GM23338 (cell line): ENCODE data around the gene MRPS6. TPM values are rescaled to one million over a fixed set of nuclear protein-coding genes. Genes with fewer than 3 reads are reported as not detected.

Source experiments
- ATAC-seq: fragments of 200-7000 bp; cut with Tn5 transposase; 3 replicates; pipeline ENCODE4 v1.9.1; 2020
- DNase-seq: peaks from one replicate; pipeline ENCODE4 v3.0.0-alpha.2; 2015; ENCODE audit warnings: low spot score
- H2AFZ ChIP-seq: fragments of 200-600 bp; sonication (generic); 2 replicates; pipeline ENCODE4 v1.8.0; 2016; ENCODE audit warnings: antibody characterized with exemption, mild to moderate bottlenecking, moderate library complexity
- H3F3A ChIP-seq: fragments of 200-600 bp; sonication (generic); replicated peaks from 2 replicates; pipeline ENCODE4 v1.8.0; 2017; ENCODE audit warnings: antibody characterized with exemption, mixed run types, low read depth
- H3K27ac ChIP-seq: fragments of 200-600 bp; sonication (generic); 2 replicates; pipeline ENCODE4 v1.6.1; 2016; ENCODE audit warnings: low read depth
- H3K27me3 ChIP-seq: fragments of 200-600 bp; sonication (generic); 2 replicates; pipeline ENCODE4 v1.8.0; 2016; ENCODE audit warnings: mild to moderate bottlenecking, mixed run types, moderate library complexity; ENCODE audit not compliant: insufficient read depth
- H3K36me3 ChIP-seq: fragments of 200-600 bp; sonication (generic); 2 replicates; pipeline ENCODE4 v1.8.0; 2016; ENCODE audit warnings: mild to moderate bottlenecking; ENCODE audit not compliant: insufficient read depth
- H3K4me1 ChIP-seq: fragments of 200-600 bp; sonication (generic); 2 replicates; pipeline ENCODE4 v1.8.0; 2016; ENCODE audit warnings: mild to moderate bottlenecking, moderate library complexity; ENCODE audit not compliant: insufficient read depth
- H3K4me2 ChIP-seq: fragments of 200-600 bp; sonication (generic); 2 replicates; pipeline ENCODE4 v1.7.1; 2017; ENCODE audit warnings: mixed run types
- H3K4me3 ChIP-seq: fragments of 200-600 bp; sonication (generic); 2 replicates; pipeline ENCODE4 v1.6.1; 2016; ENCODE audit warnings: mixed run types
- H3K79me2 ChIP-seq: fragments of 200-600 bp; sonication (generic); replicated peaks from 2 replicates; pipeline ENCODE4 v1.8.0; 2017; ENCODE audit warnings: mild to moderate bottlenecking; ENCODE audit not compliant: insufficient read depth
- H3K9me2 ChIP-seq: fragments of 200-600 bp; sonication (generic); 2 replicates; pipeline ENCODE4 v1.8.0; 2017; ENCODE audit not compliant: insufficient read depth
- H4K20me1 ChIP-seq: fragments of 200-600 bp; sonication (generic); replicated peaks from 2 replicates; pipeline ENCODE4 v1.8.0; 2017; ENCODE audit warnings: mild to moderate bottlenecking; ENCODE audit not compliant: insufficient read depth
- H3K27ac Mint-ChIP-seq: 2 replicates; pipeline ENCODE4 v1.8.0; 2020; ENCODE audit warnings: inconsistent platforms, mild to moderate bottlenecking, moderate library complexity, mixed read lengths
- H3K27me3 Mint-ChIP-seq: 3 replicates; pipeline ENCODE4 v1.8.0; 2022; ENCODE audit warnings: low read depth, mild to moderate bottlenecking, moderate library complexity, mixed read lengths, inconsistent platforms; ENCODE audit not compliant: insufficient read depth, poor library complexity
- H3K36me3 Mint-ChIP-seq: 3 replicates; pipeline ENCODE4 v1.8.0; 2021; ENCODE audit warnings: low read depth, mild to moderate bottlenecking, inconsistent platforms, moderate library complexity, mixed read lengths
- H3K4me1 Mint-ChIP-seq: 3 replicates; pipeline ENCODE4 v1.8.0; 2020; ENCODE audit warnings: mild to moderate bottlenecking, inconsistent platforms, mixed read lengths
- H3K4me3 Mint-ChIP-seq: 3 replicates; pipeline ENCODE4 v1.8.0; 2021; ENCODE audit warnings: moderate library complexity, mild to moderate bottlenecking, inconsistent platforms, mixed read lengths
- H3K9me3 Mint-ChIP-seq: 3 replicates; pipeline ENCODE4 v1.8.0; 2020; ENCODE audit warnings: moderate library complexity, mild to moderate bottlenecking, inconsistent platforms, mixed read lengths
- CREB1 ChIP-seq: fragments of 250-450 bp; sonication (Bioruptor Pico); IDR thresholded peaks from 2 replicates; pipeline ENCODE4 v1.5.0; 2020; ENCODE audit warnings: low read depth, mild to moderate bottlenecking, moderate library complexity
- CTCF ChIP-seq, 2 experiments: fragments of 200-600 bp in 1 of 2; sonication (generic) in 1 of 2; conservative IDR thresholded peaks; 2 replicates each; pipeline versions ENCODE4 v1.5.1 to v1.6.1; 2016 to 2017; ENCODE audit warnings: antibody characterized with exemption in 2 of 2, low read depth in 2 of 2, mild to moderate bottlenecking in 2 of 2, moderate library complexity in 1 of 2
- ETS1 ChIP-seq: IDR thresholded peaks from 2 replicates; pipeline ENCODE4 v1.6.1; 2016; ENCODE audit warnings: antibody characterized with exemption
- EZH2 ChIP-seq: fragments of 200-600 bp; sonication (generic); IDR thresholded peaks from one replicate; pipeline ENCODE4 v1.8.0; 2017; ENCODE audit warnings: antibody characterized with exemption, mild to moderate bottlenecking, low read depth; ENCODE audit not compliant: unreplicated experiment
- EZH2phosphoT487 ChIP-seq: fragments of 200-600 bp; sonication (generic); IDR thresholded peaks from one replicate; pipeline ENCODE4 v1.8.1; 2018; ENCODE audit warnings: antibody characterized with exemption; ENCODE audit not compliant: unreplicated experiment
- JUNB ChIP-seq: IDR thresholded peaks from one replicate; pipeline ENCODE4 v1.6.1; 2016; ENCODE audit warnings: antibody characterized with exemption; ENCODE audit not compliant: unreplicated experiment
- NANOG ChIP-seq: IDR thresholded peaks from 2 replicates; pipeline ENCODE4 v1.6.1; 2016; ENCODE audit warnings: antibody characterized with exemption, borderline replicate concordance
- POLR2AphosphoS5 ChIP-seq: IDR thresholded peaks from 2 replicates; pipeline ENCODE4 v1.6.1; 2016; ENCODE audit warnings: antibody characterized with exemption, low read depth
- REST ChIP-seq: IDR thresholded peaks from one replicate; pipeline ENCODE4 v1.6.1; 2018; ENCODE audit warnings: antibody characterized with exemption; ENCODE audit not compliant: unreplicated experiment
- STAT1 ChIP-seq: IDR thresholded peaks from one replicate; pipeline ENCODE4 v1.6.1; 2016; ENCODE audit warnings: antibody characterized with exemption; ENCODE audit not compliant: unreplicated experiment
- ZNF114 ChIP-seq: fragments of 250-450 bp; sonication (Bioruptor Pico); IDR thresholded peaks from 2 replicates; pipeline ENCODE4 v1.5.0; 2020; ENCODE audit warnings: mild to moderate bottlenecking, moderate library complexity
- ZNF331 ChIP-seq: fragments of 250-450 bp; sonication (Bioruptor Pico); IDR thresholded peaks from 2 replicates; pipeline ENCODE4 v1.5.0; 2020; ENCODE audit warnings: low read depth, mild to moderate bottlenecking, moderate library complexity
- polyA plus RNA-seq: library from polyadenylated mRNA; unstranded; fragments of >200 nt; fragmentation: Nextera tagmentation; extraction: Ambion mirVana; gene quantifications from 2 replicates; pipeline ENCODE4 v1.2.1, GENCODE V29; 2016
- total RNA-seq: library from RNA; depleted of rRNA; stranded (reverse); fragments of >200 nt; shearing (Covaris generic); gene quantifications from 2 replicates; pipeline ENCODE4 v1.2.3, GENCODE V29; 2014

The MRPS6 gene
- total and polyA plus RNA-seq, 2 experiments from 2014 or later: 80.5 to 242 TPM

- no peak for TF ChIP-seq REST
Measured at GRCh38 chr21:34190576-34191321, 117.4 kb downstream of the MRPS6 start (continued).

- no peaks in the 10 kb centered on the region for H3K27me3 ChIP-seq
- H3K79me2 ChIP-seq: no peaks in the 10 kb centered on the region
- H3K4me1 ChIP-seq: peaks cover 27% of the 10 kb centered on the region
- no peak overlapping the region for H2AFZ ChIP-seq
- H3K9me2 ChIP-seq: peaks cover 11% of the 10 kb centered on the region; the same call in 1 of the 2 replicates
- ATAC-seq (no peak), DNase-seq (no peak)
- no peaks in the 10 kb centered on the region for H4K20me1 ChIP-seq
- Mint-ChIP-seq H3K9me3 (peaks cover 4% of the 10 kb centered on the region; the same call in 1 of the 3 replicates), H3K4me1 (peaks cover 39% of the 10 kb centered on the region), H3K27ac (no peak overlapping the region), H3K27me3 (peaks cover 7% of the 10 kb centered on the region), H3K4me3 (no peak overlapping the region), H3K36me3 (peaks cover 13% of the 10 kb centered on the region)
- H3K4me3 ChIP-seq: no peak overlapping the region
- H3F3A ChIP-seq: peaks cover 3% of the 10 kb centered on the region; the same call in 1 of the 2 replicates
- H3K27ac ChIP-seq: no peak overlapping the region
- H3K36me3 ChIP-seq: no peaks in the 10 kb centered on the region
- H3K4me2 ChIP-seq: no peak overlapping the region
- TF ChIP-seq STAT1 (no peak), NANOG (no peak), REST (no peak), ZNF331 (no peak), POLR2AphosphoS5 (no peak), ZNF114 (CRISPR knock-in tag) (no peak), EZH2 (no peak), CREB1 (CRISPR knock-in tag) (no peak), ETS1 (no peak), EZH2phosphoT487 (no peak), JUNB (no peak), CTCF (conservative IDR thresholded peaks at IDR 0.05; ENCODE audit: low read depth in 2 of 2) (no peak)
Measured at GRCh38 chr21:34191876-34192275, 118.5 kb downstream of the MRPS6 start.
